Endothelial cell of umbilical vein (primary cell): ENCODE results near the gene BCL2.

Experiments
- CTCF ChIP-seq, 2 donors: IDR thresholded peaks; 1 replicate in 1 of 2; 2 replicates in 1 of 2; pipeline ENCODE4 v1.5.1; 2011; ENCODE audit warnings: low read length in 2 of 2, mild to moderate bottlenecking in 2 of 2, moderate library complexity in 2 of 2, control low read depth in 1 of 2, inconsistent platforms in 1 of 2, low read depth in 1 of 2; ENCODE audit not compliant: insufficient read depth in 1 of 2; ENCODE audit errors: extremely low read depth in 1 of 2
- GATA2 ChIP-seq: IDR thresholded peaks from 2 replicates; pipeline ENCODE4 v1.7.0; 2011; ENCODE audit warnings: low read depth, mild to moderate bottlenecking, moderate library complexity, mixed read lengths, low read length; ENCODE audit not compliant: insufficient read length, insufficient read depth
- MYC ChIP-seq: IDR thresholded peaks from one replicate; pipeline ENCODE4 v1.6.1; 2011; ENCODE audit warnings: mild to moderate bottlenecking, low read depth, low read length
- POLR2A ChIP-seq: IDR thresholded peaks from 2 replicates; pipeline ENCODE4 v1.6.1; 2012; ENCODE audit warnings: low read depth, mild to moderate bottlenecking, control low read depth, low read length

- TF ChIP-seq POLR2A (no peak), CTCF (IDR thresholded peaks at IDR 0.05; ENCODE audit: extremely low read depth in 1 of 2, insufficient read depth in 1 of 2, low read depth in 1 of 2, low read length in 2 of 2) (no peak), GATA2 (no peak), MYC (no peak)
These were observed 229.2 kb downstream of the BCL2 start for GRCh38 chr18:63090334-63090733.
